CD14-positive monocyte (primary cell): ENCODE results near the gene MAP1LC3B2. TPM values are rescaled to one million over a fixed set of nuclear protein-coding genes. Genes with fewer than 3 reads are reported as not detected.

Source experiments
- DNase-seq, 3 donors: peaks; one replicate each; pipeline ENCODE4 v3.0.0-alpha.2; 2011 to 2022
- H2AFZ ChIP-seq: 2 replicates; pipeline ENCODE4 v1.6.0; 2012; ENCODE audit warnings: mild to moderate bottlenecking, low read depth, low read length, inconsistent platforms; ENCODE audit not compliant: insufficient read depth, poor library complexity, severe bottlenecking
- H3K27ac ChIP-seq, 2 donors: 1 replicate in 1 of 2; 2 replicates in 1 of 2; pipeline ENCODE4 v1.5.1; 2012 to 2013; ENCODE audit warnings: low read length in 2 of 2, control low read depth in 1 of 2, inconsistent platforms in 1 of 2, low read depth in 1 of 2, mild to moderate bottlenecking in 1 of 2
- H3K27me3 ChIP-seq, 2 donors: one replicate each; pipeline versions ENCODE4 v1.6.0 to v1.6.1; 2011 to 2013; ENCODE audit warnings: low read length in 2 of 2; ENCODE audit not compliant: control insufficient read depth in 2 of 2, insufficient read depth in 2 of 2
- H3K36me3 ChIP-seq, 2 donors: replicated peaks in 1 of 2; 1 replicate in 1 of 2; 2 replicates in 1 of 2; pipeline versions ENCODE4 v1.5.1 to v1.6.1; 2012 to 2013; ENCODE audit warnings: low read length in 2 of 2, control low read depth in 1 of 2, inconsistent platforms in 1 of 2, mild to moderate bottlenecking in 1 of 2; ENCODE audit not compliant: insufficient read depth in 2 of 2, control insufficient read depth in 1 of 2
- H3K4me1 ChIP-seq, 2 donors: 1 replicate in 1 of 2; 2 replicates in 1 of 2; pipeline versions ENCODE4 v1.5.1 to v1.6.1; 2012 to 2013; ENCODE audit warnings: low read length in 2 of 2, control low read depth in 1 of 2, inconsistent platforms in 1 of 2, mild to moderate bottlenecking in 1 of 2, moderate library complexity in 1 of 2; ENCODE audit not compliant: insufficient read depth in 2 of 2, control insufficient read depth in 1 of 2
- H3K4me2 ChIP-seq: replicated peaks from 2 replicates; pipeline ENCODE3; 2012; ENCODE audit warnings: low read length, moderate library complexity, mild to moderate bottlenecking; ENCODE audit not compliant: poor library complexity, severe bottlenecking; ENCODE audit errors: extremely low read depth
- H3K4me3 ChIP-seq, 3 experiments: fragments of 200-600 bp in 1 of 3; sonication (generic) in 1 of 3; replicated peaks in 1 of 3; 1 replicate in 2 of 3; 2 replicates in 1 of 3; pipeline ENCODE4 v1.5.1; 2011 to 2013; ENCODE audit warnings: low read length in 3 of 3, mild to moderate bottlenecking in 3 of 3, control low read depth in 2 of 3, low read depth in 2 of 3, inconsistent platforms in 1 of 3, moderate library complexity in 1 of 3
- H3K79me2 ChIP-seq: 2 replicates; pipeline ENCODE4 v1.6.0; 2012; ENCODE audit warnings: mild to moderate bottlenecking, control low read depth, inconsistent platforms, low read length, moderate library complexity; ENCODE audit not compliant: insufficient read depth
- H3K9ac ChIP-seq: 2 replicates; pipeline ENCODE4 v1.6.0; 2017; ENCODE audit warnings: low read length, mild to moderate bottlenecking; ENCODE audit not compliant: insufficient read depth, poor library complexity, severe bottlenecking
- H3K9me3 ChIP-seq, 2 donors: replicated peaks in 1 of 2; 1 replicate in 1 of 2; 2 replicates in 1 of 2; pipeline versions ENCODE4 v1.5.1 to v1.6.1; 2012 to 2013; ENCODE audit warnings: low read length in 2 of 2, control low read depth in 1 of 2; ENCODE audit not compliant: control insufficient read depth in 1 of 2, insufficient read depth in 1 of 2
- H4K20me1 ChIP-seq: 2 replicates; pipeline ENCODE4 v1.6.0; 2012; ENCODE audit warnings: mild to moderate bottlenecking, low read length, control low read depth, moderate library complexity; ENCODE audit not compliant: insufficient read depth
- H3K27ac Mint-ChIP-seq, 7 donors: one replicate each; pipeline ENCODE4 v1.8.0; 2020; ENCODE audit warnings: mild to moderate bottlenecking in 7 of 7, mixed read lengths in 7 of 7, moderate library complexity in 6 of 7, inconsistent platforms in 2 of 7
- H3K27me3 Mint-ChIP-seq, 3 donors: one replicate each; pipeline ENCODE4 v1.8.0; 2021 to 2022; ENCODE audit warnings: low read depth in 3 of 3, mild to moderate bottlenecking in 3 of 3, mixed read lengths in 3 of 3, moderate library complexity in 3 of 3, inconsistent platforms in 1 of 3
- H3K36me3 Mint-ChIP-seq, 2 donors: one replicate each; pipeline ENCODE4 v1.8.0; 2020; ENCODE audit warnings: mixed read lengths in 2 of 2, inconsistent platforms in 1 of 2, mild to moderate bottlenecking in 1 of 2
- H3K4me1 Mint-ChIP-seq: one replicate; pipeline ENCODE4 v1.8.0; 2020; ENCODE audit warnings: mild to moderate bottlenecking, mixed read lengths
- H3K4me3 Mint-ChIP-seq, 2 donors: one replicate each; pipeline ENCODE4 v1.8.0; 2020; ENCODE audit warnings: mild to moderate bottlenecking in 2 of 2, mixed read lengths in 2 of 2, moderate library complexity in 1 of 2
- H3K9me3 Mint-ChIP-seq, 7 donors: one replicate each; pipeline ENCODE4 v1.8.0; 2020 to 2022; ENCODE audit warnings: mixed read lengths in 7 of 7, mild to moderate bottlenecking in 6 of 7, moderate library complexity in 6 of 7, inconsistent platforms in 2 of 7
- CTCF ChIP-seq: fragments of 200-600 bp; IDR thresholded peaks from one replicate; pipeline ENCODE4 v1.8.0; 2022; ENCODE audit warnings: antibody characterized with exemption, mild to moderate bottlenecking
- WGBS: methylation state at CpG from one replicate; pipeline ENCODE4 v1.1.5; 2013; ENCODE audit warnings: missing lambda C conversion rate; ENCODE audit not compliant: insufficient coverage; 5-methylcytosine and 5-hydroxymethylcytosine counted together
- intact Hi-C, 2 donors: fragments of 100-400 bp; cut with micrococcal nuclease; formaldehyde crosslinking; loops; one replicate each; pipeline versions ENCODE4 v1.15.0 to v1.15.1; 2023
- polyA plus RNA-seq, 3 donors: library from polyadenylated mRNA; depleted of rRNA in 1 of 3; unstranded in 2 of 3; stranded (reverse) in 1 of 3; fragments of 300-500 nt in 2 of 3; fragments of >200 nt in 1 of 3; fragmentation: Illumina TruSeq in 2 of 3; gene quantifications; 1 replicate in 2 of 3; 2 replicates in 1 of 3; pipeline ENCODE4 v1.2.3, GENCODE V29; 2012 to 2021

MAP1LC3B2 gene
- polyA plus RNA-seq, 3 donors = 2.6 to 12.9 (median 6.4) TPM

GRCh38 chr12:116556964-116557698 is 2.0 kb upstream of the MAP1LC3B2 start:
- Histone ChIP-seq H3K79me2 (peaks cover 10% of the 10 kb centered on the region), H2AFZ (no peak overlapping the region), H3K9me3 (no peaks in the 10 kb centered on the region), H3K36me3 (no peaks in the 10 kb centered on the region), H4K20me1 (no peaks in the 10 kb centered on the region), H3K27ac (peak overlapping the region; percentile 98 to 100), H3K4me3 (peak overlapping the region in 1 of 3 experiments; percentile 11), H3K4me1 (peaks cover 69 to 71% of the 10 kb centered on the region in 2 donors), H3K27me3 (no peaks in the 10 kb centered on the region), H3K9ac (peak overlapping the region; percentile 10), H3K4me2 (no peak overlapping the region)
- Mint-ChIP-seq H3K27me3 (peaks cover 0 to 4% (median 0%) of the 10 kb centered on the region in 3 donors), H3K9me3 (peaks cover 0 to 6% (median 0%) of the 10 kb centered on the region in 7 donors), H3K4me1 (peaks cover 57% of the 10 kb centered on the region), H3K4me3 (peak overlapping the region in 1 of 2 donors; percentile 15), H3K36me3 (peaks cover 0 to 8% of the 10 kb centered on the region in 2 donors), H3K27ac (peak overlapping the region; percentile 100)
- WGBS = no CpG with 5 or more reads among the region's 4 CpGs
- no peak for DNase-seq
- TF ChIP-seq CTCF = no peak
- intact Hi-C loops = loop anchor here in 1 of 2 donors (10.0 kb wide), 2 partner anchors 152 to 282 kb away; partner anchors contain the start of gene MED13L

GRCh38 chr12:116558280-116559161 is 660 bp upstream of the MAP1LC3B2 start:
- Histone ChIP-seq H3K4me3 (peak overlapping the region in 2 of 3 experiments; percentile 17 to 25), H2AFZ (no peak overlapping the region), H3K36me3 (no peaks in the 10 kb centered on the region), H3K27me3 (no peaks in the 10 kb centered on the region), H3K9me3 (peaks cover 5 to 7% of the 10 kb centered on the region in 2 donors), H3K79me2 (peaks cover 10% of the 10 kb centered on the region), H3K4me2 (peak overlapping the region; percentile 54), H3K4me1 (peaks cover 55 to 57% of the 10 kb centered on the region in 2 donors), H4K20me1 (no peaks in the 10 kb centered on the region), H3K27ac (peak overlapping the region; percentile 98 to 100), H3K9ac (peak overlapping the region; percentile 89)
- H3K4me3 Mint-ChIP-seq = peak overlapping the region; percentile 74 to 82
- intact Hi-C loops = loop anchor here (2.0 to 10.0 kb wide), 3 partner anchors 34 to 284 kb away; partner anchors contain the start of gene MED13L (in 1 of the 2)
- peaks cover 5 to 13% (median 10%) of the 10 kb centered on the region in 7 donors for H3K9me3 Mint-ChIP-seq
- H3K36me3 Mint-ChIP-seq = peaks cover 2 to 8% of the 10 kb centered on the region in 2 donors
- H3K27ac Mint-ChIP-seq = peak overlapping the region; percentile 100
- TF ChIP-seq CTCF = no peak
- 81% methylated on average over 14 of the region's 21 CpGs for WGBS
- peaks cover 0 to 2% (median 0%) of the 10 kb centered on the region in 3 donors for H3K27me3 Mint-ChIP-seq
- peaks cover 57% of the 10 kb centered on the region for H3K4me1 Mint-ChIP-seq
- DNase-seq = peak; percentile 55 to 74 (median 69)
